ENCODE results near the gene DYNLRB1.
"Not testable (repeated sequence)": the region's sequence is repeated elsewhere in the genome, so short reads cannot be mapped to it uniquely, and the experiment has no call there.

The DYNLRB1 gene

DNA sequence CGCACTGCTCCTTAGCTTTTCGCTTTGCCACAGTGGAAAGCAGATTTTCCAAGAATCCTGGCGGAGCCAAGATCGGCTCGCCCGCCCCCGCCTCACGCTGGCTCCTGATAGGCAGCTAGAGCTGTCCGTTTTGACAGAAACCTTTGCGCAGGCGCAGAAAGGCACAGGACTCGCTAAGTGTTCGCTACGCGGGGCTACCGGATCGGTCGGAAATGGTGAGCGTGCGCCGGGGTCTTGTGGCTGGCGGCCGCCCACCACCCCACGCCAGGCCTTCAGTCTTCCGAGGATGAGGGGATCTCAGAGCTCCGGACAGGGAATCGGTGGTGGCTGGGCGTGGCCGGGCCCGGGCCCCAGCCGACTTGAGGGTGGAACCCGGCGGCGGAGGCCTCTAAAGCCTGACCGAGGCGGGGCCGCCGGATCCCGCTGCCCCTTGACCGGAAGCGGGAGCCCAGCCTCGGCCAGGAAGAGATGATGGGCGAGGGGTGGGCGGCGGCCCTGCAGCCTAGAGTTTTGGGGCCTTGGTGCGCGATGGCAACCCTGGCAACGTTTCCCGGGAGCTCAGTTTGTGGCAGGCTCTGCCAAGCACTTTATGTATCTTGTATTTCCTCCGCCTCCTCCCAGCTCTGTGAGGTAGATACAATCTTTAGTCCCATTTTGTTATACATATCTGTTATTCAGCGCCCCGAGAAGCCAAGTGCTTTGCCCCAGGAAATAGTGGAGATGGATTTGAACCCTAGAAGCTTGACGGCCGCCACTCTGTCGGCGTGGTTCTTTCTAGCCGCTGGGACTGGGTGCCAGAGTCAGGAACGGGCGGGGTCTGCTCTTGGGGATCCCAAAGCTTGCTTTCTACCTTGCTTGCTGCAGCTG, at the start of gene DYNLRB1:
Gene DYNLRB1, plus strand, starts transcription at position 176 of the 867 bp plus-strand sequence. Its CDS starts 37 bp downstream, at position 213.
- peak; percentile 96 for DNase-seq

GRCh38 chr20:34468951-34469350, 47.3 kb upstream of the DYNLRB1 start:
- no peak for DNase-seq

GRCh38 chr20:34472246-34472925, 43.8 kb upstream of the DYNLRB1 start:
- peak; percentile 52 for DNase-seq

DNA sequence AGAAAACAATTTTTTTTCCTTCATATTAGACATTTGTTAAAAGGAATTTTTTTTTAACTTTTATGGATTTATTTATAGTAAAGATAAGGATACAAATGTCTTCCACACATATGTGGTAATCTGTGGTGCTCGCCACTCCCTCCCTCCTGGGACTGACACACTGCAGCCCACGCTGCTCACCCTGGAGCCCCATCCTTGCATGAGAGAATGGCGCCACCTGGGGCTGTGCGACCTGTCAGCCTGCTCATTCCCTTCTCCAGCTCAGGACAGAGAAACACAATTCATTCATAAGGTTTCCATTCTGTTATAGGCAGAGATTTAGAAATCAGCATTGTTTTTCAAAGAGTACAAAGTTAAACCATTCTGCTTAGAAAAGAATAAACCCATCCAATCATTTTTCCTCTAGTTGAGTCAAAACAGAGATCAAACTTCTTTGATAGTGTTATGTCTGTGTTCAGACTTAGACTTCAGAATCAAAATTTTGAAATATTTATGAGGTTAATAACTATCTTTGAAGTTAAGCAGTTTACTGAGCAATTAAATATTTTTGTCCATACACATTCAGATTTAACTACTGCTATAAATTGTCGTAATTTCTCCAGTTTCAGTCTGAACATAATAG, 42.8 kb upstream of the DYNLRB1 start:
- DNase-seq = peak; percentile 32

GRCh38 chr20:34475979-34476736, 40.1 kb upstream of the DYNLRB1 start:
- no peak for DNase-seq

DNA sequence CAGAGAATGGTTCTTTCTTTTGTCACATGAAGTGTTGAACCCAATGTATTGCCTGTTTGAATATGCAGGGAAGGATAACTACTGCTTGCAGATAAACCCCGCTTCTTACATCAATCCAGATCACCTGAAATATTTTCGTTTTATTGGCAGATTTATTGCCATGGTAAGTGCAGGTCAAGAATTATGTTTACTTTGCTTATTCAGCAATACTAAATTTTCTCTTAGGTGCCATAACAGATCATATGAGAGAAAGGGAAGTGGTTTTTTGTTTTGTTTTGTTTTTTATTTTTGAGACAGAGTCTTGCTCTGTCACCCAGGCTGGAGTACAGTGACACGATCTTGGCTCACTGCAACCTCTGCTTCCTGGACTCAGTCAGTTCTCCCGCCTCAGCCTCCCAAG, 36.6 kb upstream of the DYNLRB1 start:
- DNase-seq = no peak

GRCh38 chr20:34482154-34482553, 34.1 kb upstream of the DYNLRB1 start:
- not testable (repeated sequence) for DNase-seq

GRCh38 chr20:34483585-34484220, 32.5 kb upstream of the DYNLRB1 start:
- DNase-seq = not testable (repeated sequence)

GRCh38 chr20:34485068-34485634, 31.1 kb upstream of the DYNLRB1 start:
- no peak for DNase-seq

- DNase-seq = no peak
Observed at GRCh38 chr20:34491226-34491931, 24.8 kb upstream of the DYNLRB1 start.

DNA sequence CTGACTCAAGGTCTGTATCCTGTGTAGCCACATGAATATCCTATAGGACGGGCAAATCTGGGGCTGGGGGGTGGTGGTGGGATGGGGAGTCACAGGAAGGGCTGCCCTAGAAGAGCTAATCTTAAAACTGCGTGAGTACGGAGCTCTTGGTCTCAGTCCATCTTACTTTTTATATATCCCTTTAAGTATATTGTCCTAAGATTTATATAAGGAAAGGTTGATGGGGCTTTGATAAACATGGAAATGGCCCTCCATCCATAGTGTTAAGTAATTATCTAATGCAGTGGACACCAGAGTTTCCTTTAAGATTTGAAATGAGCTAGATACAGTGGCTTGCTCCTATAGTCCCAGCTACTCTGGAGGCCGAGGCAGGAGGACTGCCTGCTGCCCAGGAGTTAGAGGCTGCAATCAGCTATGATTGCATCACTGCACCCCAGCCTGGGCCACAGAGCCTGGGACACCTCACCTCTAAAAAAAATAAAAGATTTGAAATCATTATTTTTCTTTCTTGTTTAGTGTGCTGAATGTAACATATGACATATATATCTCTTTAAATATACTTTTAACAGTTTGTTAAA, 24.2 kb upstream of the DYNLRB1 start:
- DNase-seq = no peak

DNA sequence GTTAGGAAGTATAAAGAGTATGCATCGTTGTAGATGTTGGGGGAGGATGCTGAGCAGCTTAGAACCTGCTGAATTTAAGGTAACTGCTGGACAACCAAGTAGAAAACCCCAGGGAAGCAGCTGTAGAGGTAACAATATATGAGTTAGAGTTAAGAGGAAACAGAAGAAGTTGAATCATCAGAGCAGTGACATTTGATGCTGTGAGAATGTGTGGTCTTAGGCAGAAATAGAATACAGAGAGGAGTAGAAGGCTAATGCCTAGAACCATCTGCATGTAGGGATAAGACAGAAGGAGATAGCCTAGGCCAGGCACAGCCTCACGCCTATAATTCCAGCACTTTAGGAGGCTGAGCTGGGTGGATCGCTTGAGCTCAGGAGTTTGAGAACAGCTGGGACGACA, 22.6 kb upstream of the DYNLRB1 start:
- DNase-seq = no peak

GRCh38 chr20:34495307-34495706, 20.9 kb upstream of the DYNLRB1 start:
- no peak for DNase-seq

GRCh38 chr20:34495916-34496315, 20.3 kb upstream of the DYNLRB1 start:
- no peak for DNase-seq

DNA sequence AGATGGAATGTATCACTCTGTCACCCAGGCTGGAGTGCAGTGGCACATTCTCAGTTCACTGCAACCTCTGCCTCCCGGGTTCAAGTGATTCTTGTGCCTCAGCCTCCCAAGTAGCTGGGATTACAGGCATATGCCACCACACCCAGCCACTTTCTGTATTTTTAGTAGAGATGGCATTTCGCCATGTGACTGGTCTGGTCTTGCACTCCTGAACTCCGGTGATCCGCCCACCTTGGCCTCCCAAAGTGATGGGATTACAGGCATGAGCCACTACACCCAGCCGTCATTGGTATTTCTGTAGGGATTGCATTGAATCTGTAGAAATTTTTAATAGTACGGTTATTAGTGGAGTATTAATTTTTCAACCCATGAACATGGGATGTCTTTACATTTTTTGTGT, 18.6 kb upstream of the DYNLRB1 start:
- DNase-seq = not testable (repeated sequence)

DNA sequence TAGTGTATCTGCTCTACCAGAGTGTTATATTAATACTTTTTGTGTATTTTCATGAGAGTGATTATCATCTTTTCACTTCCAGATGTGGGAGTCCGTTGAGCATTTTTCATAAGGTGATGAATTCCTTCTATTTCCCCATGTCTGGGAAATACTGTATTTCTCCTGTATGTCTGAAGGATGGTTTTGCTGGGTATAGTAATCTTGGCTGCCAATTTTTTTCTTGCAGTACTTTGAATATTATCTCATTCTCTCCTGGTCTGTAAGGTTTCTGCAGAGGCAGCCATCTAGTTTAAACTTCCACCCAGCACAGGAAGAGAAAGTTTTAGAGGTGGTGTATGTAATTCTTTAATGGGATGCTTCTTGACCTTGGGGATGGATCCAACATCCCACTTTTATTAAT, 15.4 kb upstream of the DYNLRB1 start:
- DNase-seq = no peak

DNA sequence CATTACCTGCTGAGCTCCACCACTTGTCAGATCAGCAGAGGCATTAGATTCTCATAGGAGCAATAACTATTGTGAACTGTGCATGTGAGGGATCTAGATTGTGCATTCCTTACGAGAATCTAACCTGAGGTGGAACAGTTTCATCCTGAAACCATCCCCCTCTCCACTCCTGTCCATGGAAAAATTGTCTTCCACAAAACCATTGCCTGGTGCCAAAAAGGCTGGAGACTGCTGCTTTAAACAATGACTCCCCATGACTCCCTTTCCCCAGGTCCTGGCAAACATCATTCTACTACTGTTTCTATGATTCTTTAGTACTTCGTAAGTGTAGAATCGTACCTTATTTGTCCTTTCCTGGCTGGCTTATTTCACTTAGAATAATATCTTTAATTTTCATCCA, 9.7 kb upstream of the DYNLRB1 start:
- no peak for DNase-seq

- no peak for DNase-seq
Observed at GRCh38 chr20:34507702-34508413, 8.4 kb upstream of the DYNLRB1 start.

DNA sequence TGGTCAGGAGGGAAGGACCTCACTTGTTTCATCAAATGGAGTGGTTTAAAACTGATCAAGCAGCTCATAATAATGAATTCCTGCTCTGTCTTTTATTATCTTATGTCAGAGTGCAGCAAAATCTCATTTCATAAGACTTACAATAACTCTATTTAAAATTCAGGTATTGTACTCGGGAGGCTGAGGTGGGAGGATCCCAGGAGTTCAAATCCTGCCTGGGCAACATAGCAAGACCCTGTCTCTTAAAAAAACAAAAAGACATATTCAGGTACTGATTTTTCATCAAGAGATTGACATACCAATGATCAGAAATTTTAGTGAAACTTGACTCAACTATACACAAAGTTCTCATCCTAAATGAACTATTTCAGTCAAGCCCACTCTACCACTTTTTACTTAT, 5.6 kb upstream of the DYNLRB1 start:
- DNase-seq = no peak

GRCh38 chr20:34511891-34512265, 4.3 kb upstream of the DYNLRB1 start:
- DNase-seq = no peak

Measured in fibroblast of skin of right quadriceps (primary cell).